BLaER1 (cell line): Measurements from ENCODE around the gene TATDN2.

Experiments used
- H3K27ac ChIP-seq: shearing (Covaris generic); formaldehyde crosslinking; 2 replicates; pipeline ENCODE4 v1.8.1; 2022
- H3K27me3 ChIP-seq: shearing (Covaris generic); formaldehyde crosslinking; 2 replicates; pipeline ENCODE4 v1.8.1; 2022
- H3K36me3 ChIP-seq: shearing (Covaris generic); formaldehyde crosslinking; 2 replicates; pipeline ENCODE4 v1.8.1; 2022
- H3K4me1 ChIP-seq: shearing (Covaris generic); formaldehyde crosslinking; 2 replicates; pipeline ENCODE4 v1.8.1; 2022
- H3K4me2 ChIP-seq: shearing (Covaris generic); formaldehyde crosslinking; 2 replicates; pipeline ENCODE4 v1.8.1; 2022
- H3K4me3 ChIP-seq: shearing (Covaris generic); formaldehyde crosslinking; 2 replicates; pipeline ENCODE4 v1.8.1; 2022
- H3K9ac ChIP-seq: shearing (Covaris generic); formaldehyde crosslinking; 2 replicates; pipeline ENCODE4 v1.8.1; 2022
- H3K9me3 ChIP-seq: shearing (Covaris generic); formaldehyde crosslinking; 2 replicates; pipeline ENCODE4 v1.8.1; 2022
- H4K20me1 ChIP-seq: shearing (Covaris generic); formaldehyde crosslinking; 2 replicates; pipeline ENCODE4 v1.8.1; 2022
- Cebpa-rat ChIP-seq: shearing (Covaris generic); IDR thresholded peaks from 2 replicates; pipeline ENCODE4 v1.8.1; 2022

The TATDN2 gene

DNA sequence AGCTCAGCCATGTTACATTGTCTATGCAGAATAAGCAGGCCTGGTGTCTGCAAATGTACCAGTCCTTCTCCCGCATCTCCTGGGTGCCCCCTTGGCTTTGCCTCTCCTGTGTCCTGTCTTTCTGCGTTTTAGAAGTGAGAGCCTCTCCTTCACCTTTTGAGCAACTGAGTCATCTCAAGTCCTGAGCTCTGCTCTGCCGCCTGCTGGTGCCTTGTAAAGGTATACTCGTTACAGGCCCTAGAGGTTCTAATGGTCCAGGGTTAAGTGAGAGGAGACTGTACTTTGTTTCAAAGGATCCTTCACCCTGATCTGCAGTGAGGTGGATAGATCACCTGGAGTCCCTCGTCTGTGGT lies 31.9 kb downstream of the TATDN2 start:
- Histone ChIP-seq H3K4me1 (peaks cover 68% of the 10 kb centered on the region), H3K9me3 (no peaks in the 10 kb centered on the region), H3K4me2 (no peak overlapping the region), H3K36me3 (peaks cover 75% of the 10 kb centered on the region), H3K9ac (no peak overlapping the region), H3K27ac (no peak overlapping the region), H3K27me3 (no peaks in the 10 kb centered on the region), H3K4me3 (no peak overlapping the region), H4K20me1 (peaks cover 38% of the 10 kb centered on the region)
- no peak for TF ChIP-seq Cebpa-rat

DNA sequence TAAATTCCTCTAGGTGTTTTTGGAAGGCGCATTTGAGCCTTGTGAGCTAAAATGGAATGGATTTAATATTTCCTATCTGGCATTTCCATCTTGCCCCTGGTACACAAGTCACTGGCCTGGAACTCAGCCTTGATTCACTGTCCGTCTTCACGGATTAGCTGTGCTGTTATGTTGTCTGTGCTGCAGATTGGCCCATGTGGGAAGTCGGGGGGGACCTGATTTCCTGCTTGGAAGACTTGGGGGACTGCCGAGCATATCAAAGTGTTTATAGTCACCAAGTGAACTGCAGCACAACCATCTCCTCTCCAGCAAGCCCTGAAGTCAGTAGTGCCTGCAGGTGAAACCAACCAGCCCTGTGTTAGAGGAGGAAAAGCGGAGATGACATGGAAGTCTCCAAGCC lies 32.3 kb downstream of the TATDN2 start:
- Histone ChIP-seq H3K4me3 (no peak overlapping the region), H3K27me3 (no peaks in the 10 kb centered on the region), H3K9ac (no peak overlapping the region), H3K4me2 (0 out of 2 replicates have a peak overlapping the region, but pooled peaks have one; percentile 5), H3K36me3 (peaks cover 71% of the 10 kb centered on the region), H3K9me3 (no peaks in the 10 kb centered on the region), H3K4me1 (peaks cover 72% of the 10 kb centered on the region), H4K20me1 (peaks cover 34% of the 10 kb centered on the region), H3K27ac (no peak overlapping the region)
- TF ChIP-seq Cebpa-rat, result no peak

DNA sequence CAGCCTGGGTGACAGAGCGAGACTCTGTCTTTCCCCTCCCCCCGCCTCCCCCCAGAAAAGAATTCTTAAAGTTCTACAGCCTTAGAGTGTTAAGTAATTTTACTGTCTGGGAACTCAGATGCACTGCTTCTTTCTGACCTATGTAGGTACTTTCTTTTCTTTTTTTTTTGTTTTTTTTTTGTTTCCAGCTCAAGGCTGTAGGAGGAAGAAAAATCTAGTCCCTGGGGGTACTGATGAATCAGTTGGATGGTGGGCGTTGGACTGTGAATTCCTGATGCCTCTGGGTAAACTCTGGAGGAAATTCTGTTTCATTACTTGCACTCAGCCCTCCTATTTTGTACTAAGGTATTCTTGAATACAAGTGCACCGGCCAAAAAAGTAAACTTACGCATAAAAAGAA lies 33.7 kb downstream of the TATDN2 start:
- H3K4me3 ChIP-seq, result no peak overlapping the region
- peak overlapping the region; percentile 78 for H3K27ac ChIP-seq
- no peaks in the 10 kb centered on the region for H3K27me3 ChIP-seq
- no peaks in the 10 kb centered on the region for H3K9me3 ChIP-seq
- peaks cover 82% of the 10 kb centered on the region for H3K4me1 ChIP-seq
- H3K4me2 ChIP-seq, result peak overlapping the region; percentile 81
- H3K9ac ChIP-seq, result peak overlapping the region; percentile 21; the same call in 1 of the 2 replicates
- H3K36me3 ChIP-seq, result peaks cover 69% of the 10 kb centered on the region
- no peak for TF ChIP-seq Cebpa-rat
- peaks cover 20% of the 10 kb centered on the region for H4K20me1 ChIP-seq

DNA sequence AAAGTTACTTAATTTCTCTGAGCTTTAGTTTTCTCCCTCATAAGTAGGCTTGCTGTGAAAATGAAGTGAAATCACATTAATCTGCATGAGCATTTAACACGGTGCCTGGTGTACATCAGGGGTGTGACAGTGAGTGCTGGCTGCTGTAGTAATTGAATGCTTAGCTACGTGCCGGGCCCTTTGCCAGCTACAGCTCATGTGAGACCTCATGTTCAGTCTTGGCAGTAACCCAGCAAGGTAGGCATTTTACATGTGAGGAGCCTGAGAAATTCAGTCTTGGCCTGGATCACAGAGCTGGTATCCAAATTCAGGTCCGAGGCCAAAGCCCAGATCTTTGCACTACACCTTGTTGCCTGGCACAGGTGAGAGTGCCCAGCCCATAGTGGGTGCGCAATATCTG lies 35.4 kb downstream of the TATDN2 start:
- H3K9me3 ChIP-seq, result no peaks in the 10 kb centered on the region
- TF ChIP-seq Cebpa-rat, result no peak
- H3K27ac ChIP-seq, result peak overlapping the region; percentile 78
- peak overlapping the region; percentile 34; the same call in 1 of the 2 replicates for H3K9ac ChIP-seq
- H4K20me1 ChIP-seq, result peaks cover 3% of the 10 kb centered on the region
- no peaks in the 10 kb centered on the region for H3K27me3 ChIP-seq
- no peak overlapping the region for H3K4me3 ChIP-seq
- peaks cover 69% of the 10 kb centered on the region for H3K36me3 ChIP-seq
- peaks cover 87% of the 10 kb centered on the region for H3K4me1 ChIP-seq
- peak overlapping the region; percentile 81 for H3K4me2 ChIP-seq

DNA sequence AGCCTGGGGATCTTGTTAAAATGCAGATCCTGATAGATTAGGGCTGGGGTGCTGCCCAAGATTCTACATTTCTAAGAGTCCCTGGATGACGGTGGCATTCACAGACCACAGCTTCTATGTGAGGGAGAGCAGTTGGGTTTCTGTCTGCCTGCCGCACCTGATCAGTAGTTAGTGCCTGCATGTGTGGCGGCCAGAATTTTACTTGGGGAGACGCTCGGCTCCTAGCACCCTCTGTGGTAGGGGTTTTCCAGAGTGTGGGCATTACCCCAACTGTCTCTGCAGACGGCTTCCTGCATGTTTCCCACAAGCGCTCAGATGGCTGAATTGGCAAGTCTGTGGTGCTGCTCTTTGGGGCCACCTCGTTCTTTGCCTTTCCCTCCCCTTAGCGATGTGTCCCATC lies 36.2 kb downstream of the TATDN2 start:
- H3K4me2 ChIP-seq, result peak overlapping the region; percentile 81
- peaks cover 70% of the 10 kb centered on the region for H3K36me3 ChIP-seq
- H4K20me1 ChIP-seq, result no peaks in the 10 kb centered on the region

DNA sequence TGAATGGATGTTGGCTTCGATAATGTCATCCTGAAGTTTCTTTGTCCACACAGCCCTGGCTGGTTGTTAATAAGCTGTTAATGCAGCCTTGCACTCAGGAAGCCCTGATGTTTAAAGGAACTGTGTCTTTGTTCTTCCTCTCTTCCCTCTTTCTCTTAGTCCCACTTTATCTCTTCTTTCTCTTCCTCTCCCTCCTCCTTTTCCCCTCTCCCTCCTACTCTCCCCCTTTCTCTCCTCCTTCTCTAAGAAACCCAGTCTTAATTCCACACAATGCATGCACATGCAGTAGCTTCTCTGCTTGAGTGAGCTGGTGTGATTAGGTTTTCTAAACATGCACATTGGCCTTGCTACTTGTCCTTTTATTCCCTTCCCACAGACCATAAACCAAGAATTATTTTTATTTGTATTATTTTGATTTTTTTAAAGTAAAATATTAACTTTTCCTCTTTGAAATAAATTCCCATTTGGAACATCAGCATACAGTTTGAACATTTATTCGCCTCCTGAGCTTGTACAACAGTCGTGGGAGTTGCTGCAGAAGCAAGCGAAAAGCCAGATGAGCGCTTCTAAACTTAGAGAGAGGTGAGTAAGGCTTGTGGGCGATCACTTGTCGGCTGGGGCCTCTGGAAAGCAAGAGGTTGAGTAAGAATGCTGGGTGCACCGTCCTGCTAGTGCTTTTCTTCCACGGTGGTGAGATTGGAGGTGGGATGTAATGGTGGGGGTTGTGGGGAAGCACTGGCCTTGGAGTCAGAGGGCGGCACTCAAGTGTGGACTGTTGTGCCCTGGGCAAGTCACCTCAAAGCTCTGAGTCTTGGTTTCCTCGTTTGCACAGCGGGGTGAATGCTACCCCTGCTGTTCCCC lies 37.2 kb downstream of the TATDN2 start:
- Histone ChIP-seq H3K4me2 (peak overlapping the region; percentile 81), H3K4me3 (no peak overlapping the region), H3K9ac (peak overlapping the region; percentile 34; the same call in 1 of the 2 replicates), H3K27ac (peak overlapping the region; percentile 78), H4K20me1 (no peaks in the 10 kb centered on the region), H3K27me3 (no peaks in the 10 kb centered on the region), H3K4me1 (peaks cover 100% of the 10 kb centered on the region), H3K9me3 (no peaks in the 10 kb centered on the region), H3K36me3 (peaks cover 66% of the 10 kb centered on the region)
- no peak for TF ChIP-seq Cebpa-rat

More for the DNA sequence above, 36.2 kb downstream of the TATDN2 start:
- Histone ChIP-seq H3K9ac (peak overlapping the region; percentile 34), H3K4me3 (no peak overlapping the region), H3K27me3 (no peaks in the 10 kb centered on the region), H3K27ac (peak overlapping the region; percentile 78), H3K4me1 (peaks cover 96% of the 10 kb centered on the region), H3K9me3 (no peaks in the 10 kb centered on the region)
- TF ChIP-seq Cebpa-rat, result no peak

DNA sequence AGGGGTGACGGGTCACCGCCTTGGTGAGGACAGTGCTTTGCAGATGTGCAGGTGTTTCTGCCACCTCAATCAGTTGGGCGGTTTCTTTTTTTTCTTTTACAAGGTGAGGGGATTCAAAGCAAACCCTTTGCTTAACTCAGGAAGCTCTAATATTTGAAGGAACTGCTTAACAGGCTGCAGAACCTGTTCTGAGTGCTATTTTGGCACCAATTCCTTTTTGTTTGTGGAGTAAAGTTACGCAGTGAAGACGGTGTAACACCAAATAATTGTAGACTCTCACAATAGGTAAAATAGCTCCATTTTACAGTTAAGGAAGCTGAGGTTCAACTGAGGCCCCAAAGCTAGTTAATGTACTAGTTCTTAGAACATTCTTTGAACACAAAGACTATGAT lies 37.9 kb downstream of the TATDN2 start:
- Histone ChIP-seq H3K9ac (no peak overlapping the region), H3K4me3 (no peak overlapping the region), H3K4me1 (peaks cover 100% of the 10 kb centered on the region), H4K20me1 (no peaks in the 10 kb centered on the region), H3K4me2 (peak overlapping the region; percentile 81), H3K27me3 (no peaks in the 10 kb centered on the region), H3K27ac (peak overlapping the region; percentile 43), H3K36me3 (peaks cover 60% of the 10 kb centered on the region), H3K9me3 (no peaks in the 10 kb centered on the region)
- no peak for TF ChIP-seq Cebpa-rat

DNA sequence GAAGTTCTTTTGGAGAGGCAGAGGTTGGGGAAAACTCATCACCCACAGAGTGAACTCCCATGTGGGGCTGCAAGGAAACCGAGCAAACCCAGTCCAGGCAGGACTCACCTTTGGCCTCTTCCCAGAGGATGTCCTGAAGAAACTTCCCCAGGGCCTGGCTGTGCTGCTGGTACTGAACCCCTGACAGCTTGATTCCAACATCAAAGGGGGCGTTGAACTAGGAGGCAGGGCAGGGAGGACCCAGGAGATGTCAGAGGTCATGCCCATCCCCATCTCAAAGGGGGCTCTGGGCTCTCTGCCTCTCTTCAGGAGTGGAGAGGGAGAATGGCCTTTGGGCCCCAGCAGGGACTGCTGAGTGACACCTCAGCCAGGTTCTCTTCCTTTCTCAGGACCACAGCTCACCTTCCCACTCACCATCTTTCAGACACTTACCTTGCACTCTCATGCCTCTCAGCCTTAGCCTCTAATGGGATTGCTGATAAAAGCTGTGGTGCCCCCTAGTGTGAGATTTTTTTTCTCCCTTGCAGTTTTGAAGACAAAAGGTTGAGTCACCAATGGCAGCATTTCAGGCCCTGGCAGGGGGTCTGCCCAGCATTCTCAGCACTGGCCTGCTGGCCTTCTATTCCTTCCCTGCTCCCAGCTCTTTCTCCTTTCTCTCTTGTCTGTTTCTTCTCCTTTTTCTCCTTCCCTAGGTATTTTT lies 38.5 kb downstream of the TATDN2 start:
- Histone ChIP-seq H3K36me3 (peaks cover 58% of the 10 kb centered on the region), H3K27ac (peak overlapping the region; percentile 43; the same call in 1 of the 2 replicates)
- no peak for TF ChIP-seq Cebpa-rat

DNA sequence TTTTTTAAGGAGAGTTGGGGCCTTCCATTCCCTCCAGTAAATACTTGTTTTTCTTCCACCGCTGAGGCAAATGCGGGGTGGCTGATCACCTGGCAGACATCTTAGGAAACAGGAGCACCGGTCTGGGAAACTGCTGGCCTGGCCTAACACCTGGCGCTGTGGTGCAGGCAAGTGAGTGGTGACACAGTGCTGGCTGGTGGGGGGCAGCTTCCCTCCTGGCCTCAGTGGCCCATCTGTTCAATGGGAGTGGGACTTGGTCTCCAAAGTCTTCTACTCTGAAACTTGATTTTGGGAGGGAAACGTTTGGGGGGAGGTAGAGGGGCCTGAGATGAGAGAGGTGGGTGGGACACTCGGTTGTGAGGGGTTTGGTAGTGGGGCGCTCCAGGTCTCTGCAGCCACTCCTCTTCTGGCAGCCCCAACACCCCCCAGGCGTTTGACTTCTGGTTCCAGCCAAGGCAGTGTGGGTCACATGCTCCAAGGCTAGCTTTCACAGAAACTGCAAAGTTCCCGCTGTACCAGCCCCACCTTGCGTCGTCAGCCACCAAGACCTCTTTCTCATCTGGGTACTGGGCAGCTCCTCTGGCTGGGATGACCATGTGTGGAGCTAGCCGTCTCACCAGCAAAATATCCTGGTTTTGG lies 39.8 kb downstream of the TATDN2 start:
- H3K4me2 ChIP-seq, result peak overlapping the region; percentile 92
- H3K9ac ChIP-seq, result no peak overlapping the region
- H3K36me3 ChIP-seq, result peaks cover 54% of the 10 kb centered on the region
- H4K20me1 ChIP-seq, result no peaks in the 10 kb centered on the region
- H3K27ac ChIP-seq, result peak overlapping the region; percentile 76; the same call in 1 of the 2 replicates
- no peaks in the 10 kb centered on the region for H3K9me3 ChIP-seq
- TF ChIP-seq Cebpa-rat, result no peak
- H3K27me3 ChIP-seq, result no peaks in the 10 kb centered on the region
- H3K4me3 ChIP-seq, result no peak overlapping the region
- H3K4me1 ChIP-seq, result peaks cover 100% of the 10 kb centered on the region

More for the DNA sequence above, 38.5 kb downstream of the TATDN2 start:
- Histone ChIP-seq H3K4me2 (peak overlapping the region; percentile 81; the same call in 1 of the 2 replicates), H4K20me1 (no peaks in the 10 kb centered on the region), H3K4me3 (no peak overlapping the region), H3K9ac (no peak overlapping the region), H3K27me3 (no peaks in the 10 kb centered on the region), H3K9me3 (no peaks in the 10 kb centered on the region), H3K4me1 (peaks cover 100% of the 10 kb centered on the region)
